ENCODE results near the gene BCL2L12. TPM values are rescaled to one million over a fixed set of nuclear protein-coding genes. Genes with fewer than 3 reads are reported as not detected.
A peak's percentile ranks its signal among the peaks of the same experiment; 100 is the strongest.

BCL2L12 gene
- total RNA-seq, 1 donor from 2014 or later: 31.5 TPM

GRCh38 chr19:49688531-49689132, 22.9 kb downstream of the BCL2L12 start:
- Histone ChIP-seq H3K79me2 (ENCODE audit: insufficient read depth, low read length) (peaks cover 7% of the 10 kb centered on the region), H3K36me3 (ENCODE audit: insufficient read depth, low read length) (peaks cover 8% of the 10 kb centered on the region), H3K4me1 (ENCODE audit: insufficient read depth, low read length) (peaks cover 15% of the 10 kb centered on the region), H3K27ac (ENCODE audit: low read depth, low read length) (no peak overlapping the region), H3K4me2 (ENCODE audit: low read length) (no peak overlapping the region), H3K27me3 (ENCODE audit: insufficient read depth, low read length) (no peaks in the 10 kb centered on the region), H3K9ac (ENCODE audit: low read length) (no peak overlapping the region), H3K4me3 (ENCODE audit: insufficient read depth, low read depth, low read length) (no peak overlapping the region), H4K20me1 (ENCODE audit: insufficient read depth, low read length) (peaks cover 39% of the 10 kb centered on the region), H2AFZ (ENCODE audit: low read depth, low read length) (no peak overlapping the region), H3K9me3 (ENCODE audit: insufficient read depth, low read depth, low read length) (no peaks in the 10 kb centered on the region)
- Mint-ChIP-seq H3K9me3 (ENCODE audit: unreplicated experiment) (no peaks in the 10 kb centered on the region), H3K36me3 (ENCODE audit: low read depth, unreplicated experiment) (peaks cover 11% of the 10 kb centered on the region), H3K27me3 (ENCODE audit: low read depth, unreplicated experiment) (no peaks in the 10 kb centered on the region), H3K4me1 (ENCODE audit: low read depth, unreplicated experiment) (peaks cover 12% of the 10 kb centered on the region), H3K4me3 (ENCODE audit: unreplicated experiment) (no peak overlapping the region), H3K27ac (ENCODE audit: unreplicated experiment) (no peak overlapping the region)
- TF ChIP-seq EZH2 (IDR thresholded peaks at IDR 0.05; ENCODE audit: insufficient read depth, low read length): no peak
- TF ChIP-seq, protein P1, sequence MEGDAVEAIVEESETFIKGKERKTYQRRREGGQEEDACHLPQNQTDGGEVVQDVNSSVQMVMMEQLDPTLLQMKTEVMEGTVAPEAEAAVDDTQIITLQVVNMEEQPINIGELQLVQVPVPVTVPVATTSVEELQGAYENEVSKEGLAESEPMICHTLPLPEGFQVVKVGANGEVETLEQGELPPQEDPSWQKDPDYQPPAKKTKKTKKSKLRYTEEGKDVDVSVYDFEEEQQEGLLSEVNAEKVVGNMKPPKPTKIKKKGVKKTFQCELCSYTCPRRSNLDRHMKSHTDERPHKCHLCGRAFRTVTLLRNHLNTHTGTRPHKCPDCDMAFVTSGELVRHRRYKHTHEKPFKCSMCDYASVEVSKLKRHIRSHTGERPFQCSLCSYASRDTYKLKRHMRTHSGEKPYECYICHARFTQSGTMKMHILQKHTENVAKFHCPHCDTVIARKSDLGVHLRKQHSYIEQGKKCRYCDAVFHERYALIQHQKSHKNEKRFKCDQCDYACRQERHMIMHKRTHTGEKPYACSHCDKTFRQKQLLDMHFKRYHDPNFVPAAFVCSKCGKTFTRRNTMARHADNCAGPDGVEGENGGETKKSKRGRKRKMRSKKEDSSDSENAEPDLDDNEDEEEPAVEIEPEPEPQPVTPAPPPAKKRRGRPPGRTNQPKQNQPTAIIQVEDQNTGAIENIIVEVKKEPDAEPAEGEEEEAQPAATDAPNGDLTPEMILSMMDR (IDR thresholded peaks at IDR 0.05; ENCODE audit: insufficient read depth, low read depth, low read length): no peak
- DNase-seq (ENCODE audit: low read depth) (no peak), FAIRE-seq (no peak)

DNA sequence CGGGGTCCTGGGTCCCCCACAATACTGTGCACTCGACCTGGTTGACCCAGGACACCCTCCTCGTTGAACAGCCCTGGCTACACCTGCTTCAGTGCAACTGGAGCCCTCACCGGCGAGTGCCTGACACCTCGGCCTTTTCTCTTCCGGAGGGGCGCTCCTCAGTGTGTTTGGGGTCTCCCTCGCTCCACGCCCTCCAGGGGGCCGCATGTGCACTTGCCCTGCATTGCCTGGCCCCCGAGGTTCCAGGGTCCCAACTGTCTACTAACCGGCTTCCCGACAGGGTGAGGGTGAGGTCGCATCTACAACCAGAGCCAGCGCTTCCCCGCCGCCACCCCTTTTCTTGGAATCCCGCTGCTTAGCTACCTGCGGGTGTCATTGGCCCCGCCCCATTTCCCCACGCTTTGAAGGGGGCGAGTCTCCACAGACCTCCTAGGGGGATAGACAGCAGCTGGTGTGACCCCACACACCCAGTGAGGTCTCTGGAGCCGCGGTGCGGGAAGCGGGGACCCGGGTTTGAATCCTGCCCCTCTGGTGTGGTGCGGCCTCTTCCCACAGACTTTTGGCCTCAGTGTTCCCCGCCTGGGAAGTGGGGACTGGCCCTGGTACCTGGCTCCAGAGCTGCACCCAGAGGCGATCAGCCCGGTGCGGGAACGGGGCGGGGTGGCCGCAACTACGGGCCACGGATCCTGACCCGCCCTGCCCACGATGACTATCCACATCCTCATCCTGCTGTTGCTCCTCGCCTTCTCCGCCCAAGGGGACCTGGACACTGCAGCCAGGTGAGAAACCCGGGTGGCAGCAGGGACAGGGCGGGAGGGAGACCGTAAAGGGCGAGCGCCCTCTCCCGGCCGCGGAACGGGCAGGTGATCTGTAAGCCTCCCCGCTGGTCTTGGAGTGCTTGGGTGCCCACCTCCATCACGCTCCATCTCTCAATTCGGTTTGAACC, 23.7 kb downstream of the BCL2L12 start, which contains the start of gene ADM5:
TSS of gene ADM5 (plus strand) at position 462 of the 946 bp plus-strand sequence. CDS start at position 706, 244 bp downstream.
- peak within 1 kb of the TSS; percentile 90 for H3K4me3 Mint-ChIP-seq (ENCODE audit: unreplicated experiment)
- Histone ChIP-seq H3K4me1 (ENCODE audit: insufficient read depth, low read length) (peaks cover 15% of the 10 kb centered on the region), H3K9ac (ENCODE audit: low read length) (peak within 1 kb of the TSS; percentile 50), H3K4me3 (ENCODE audit: insufficient read depth, low read depth, low read length) (peak within 1 kb of the TSS; percentile 57), H3K9me3 (ENCODE audit: insufficient read depth, low read depth, low read length) (no peaks in the 10 kb centered on the region), H2AFZ (ENCODE audit: low read depth, low read length) (peak within 1 kb of the TSS; percentile 54), H3K36me3 (ENCODE audit: insufficient read depth, low read length) (peaks cover 5% of the 10 kb centered on the region), H3K79me2 (ENCODE audit: insufficient read depth, low read length) (peaks cover 3% of the 10 kb centered on the region), H3K27me3 (ENCODE audit: insufficient read depth, low read length) (no peaks in the 10 kb centered on the region), H3K27ac (ENCODE audit: low read depth, low read length) (no peak within 1 kb of the TSS), H4K20me1 (ENCODE audit: insufficient read depth, low read length) (peaks cover 31% of the 10 kb centered on the region), H3K4me2 (ENCODE audit: low read length) (peak within 1 kb of the TSS; percentile 91)
- DNase-seq (ENCODE audit: low read depth) (no peak), FAIRE-seq (no peak)
- TF ChIP-seq, protein P1 (IDR thresholded peaks at IDR 0.05; ENCODE audit: insufficient read depth, low read depth, low read length): peak; percentile 26
- TF ChIP-seq EZH2 (IDR thresholded peaks at IDR 0.05; ENCODE audit: insufficient read depth, low read length): peak; percentile 9
- no peaks in the 10 kb centered on the region for H3K9me3 Mint-ChIP-seq (ENCODE audit: unreplicated experiment)
- H3K27ac Mint-ChIP-seq (ENCODE audit: unreplicated experiment): peak within 1 kb of the TSS; percentile 78
- H3K36me3 Mint-ChIP-seq (ENCODE audit: low read depth, unreplicated experiment): peaks cover 11% of the 10 kb centered on the region
- H3K4me1 Mint-ChIP-seq (ENCODE audit: low read depth, unreplicated experiment): peaks cover 12% of the 10 kb centered on the region
- no peaks in the 10 kb centered on the region for H3K27me3 Mint-ChIP-seq (ENCODE audit: low read depth, unreplicated experiment)
